ENCODE data around the gene FCRL5.

- TF ChIP-seq CTCF (conservative IDR thresholded peaks at IDR 0.05) (no peak), EZH2 (IDR thresholded peaks at IDR 0.05; ENCODE audit: low read depth) (no peak)
Measured at GRCh38 chr1:157487096-157487495, 65.2 kb downstream of the FCRL5 start.
